ENCODE measurements around the gene WDR48. TPM values are rescaled to one million over a fixed set of nuclear protein-coding genes. Genes with fewer than 3 reads are reported as not detected.

Gene WDR48
- total RNA-seq, 1 experiment from 2014 or later = 34.1 TPM

- H3K4me3 Mint-ChIP-seq (ENCODE audit: low read depth, unreplicated experiment) = no peak overlapping the region
- DNase-seq = no peak
- peaks cover 11% of the 10 kb centered on the region for H3K36me3 Mint-ChIP-seq (ENCODE audit: insufficient read depth, unreplicated experiment)
- H3K27me3 Mint-ChIP-seq (ENCODE audit: unreplicated experiment) = no peaks in the 10 kb centered on the region
- no peak overlapping the region for H3K27ac Mint-ChIP-seq (ENCODE audit: unreplicated experiment)
- TF ChIP-seq, protein P1, sequence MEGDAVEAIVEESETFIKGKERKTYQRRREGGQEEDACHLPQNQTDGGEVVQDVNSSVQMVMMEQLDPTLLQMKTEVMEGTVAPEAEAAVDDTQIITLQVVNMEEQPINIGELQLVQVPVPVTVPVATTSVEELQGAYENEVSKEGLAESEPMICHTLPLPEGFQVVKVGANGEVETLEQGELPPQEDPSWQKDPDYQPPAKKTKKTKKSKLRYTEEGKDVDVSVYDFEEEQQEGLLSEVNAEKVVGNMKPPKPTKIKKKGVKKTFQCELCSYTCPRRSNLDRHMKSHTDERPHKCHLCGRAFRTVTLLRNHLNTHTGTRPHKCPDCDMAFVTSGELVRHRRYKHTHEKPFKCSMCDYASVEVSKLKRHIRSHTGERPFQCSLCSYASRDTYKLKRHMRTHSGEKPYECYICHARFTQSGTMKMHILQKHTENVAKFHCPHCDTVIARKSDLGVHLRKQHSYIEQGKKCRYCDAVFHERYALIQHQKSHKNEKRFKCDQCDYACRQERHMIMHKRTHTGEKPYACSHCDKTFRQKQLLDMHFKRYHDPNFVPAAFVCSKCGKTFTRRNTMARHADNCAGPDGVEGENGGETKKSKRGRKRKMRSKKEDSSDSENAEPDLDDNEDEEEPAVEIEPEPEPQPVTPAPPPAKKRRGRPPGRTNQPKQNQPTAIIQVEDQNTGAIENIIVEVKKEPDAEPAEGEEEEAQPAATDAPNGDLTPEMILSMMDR (IDR thresholded peaks at IDR 0.05; ENCODE audit: unreplicated experiment) = no peak
- BruUV-seq (replicated peaks) = no TSS peak
- peaks cover 12% of the 10 kb centered on the region for H3K4me1 Mint-ChIP-seq (ENCODE audit: low read depth, unreplicated experiment)
- no peaks in the 10 kb centered on the region for H3K9me3 Mint-ChIP-seq (ENCODE audit: low read depth, unreplicated experiment)
- CTCF ChIA-PET = no interaction called here
- intact Hi-C loops (cut with micrococcal nuclease; ENCODE audit: unreplicated experiment) = no loop called here
Observed at GRCh38 chr3:39112535-39112934, 60.7 kb downstream of the WDR48 start.

DNA sequence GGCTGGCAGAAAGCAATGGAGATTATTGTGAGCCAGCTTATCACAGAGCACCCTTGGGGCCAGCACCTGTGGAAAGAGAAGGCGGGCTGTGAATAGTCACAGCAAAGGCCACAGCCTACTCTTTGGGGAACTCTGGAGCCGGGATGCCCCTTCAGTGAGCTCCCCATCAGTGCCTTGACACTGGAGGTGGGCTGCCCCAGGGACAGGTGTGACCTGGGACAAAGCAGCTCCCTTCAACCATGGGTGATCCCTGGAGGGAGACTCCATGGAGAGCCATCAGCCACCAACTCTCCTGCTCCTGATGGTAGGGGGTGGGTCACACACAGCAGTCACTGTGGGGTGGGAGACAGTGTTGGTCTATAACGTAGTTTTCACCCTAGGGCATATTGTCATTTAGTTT is 61.5 kb downstream of the WDR48 start:
- TF ChIP-seq, protein P1 (IDR thresholded peaks at IDR 0.05; ENCODE audit: unreplicated experiment) = no peak
- no peaks in the 10 kb centered on the region for H3K27me3 Mint-ChIP-seq (ENCODE audit: unreplicated experiment)
- intact Hi-C loops (cut with micrococcal nuclease; ENCODE audit: unreplicated experiment) = no loop called here
- no peaks in the 10 kb centered on the region for H3K9me3 Mint-ChIP-seq (ENCODE audit: low read depth, unreplicated experiment)
- no peak for DNase-seq
- CTCF ChIA-PET = no interaction called here
- peaks cover 4% of the 10 kb centered on the region for H3K36me3 Mint-ChIP-seq (ENCODE audit: insufficient read depth, unreplicated experiment)
- no TSS peak for BruUV-seq (replicated peaks)
- H3K4me1 Mint-ChIP-seq (ENCODE audit: low read depth, unreplicated experiment) = peaks cover 8% of the 10 kb centered on the region
- no peak overlapping the region for H3K27ac Mint-ChIP-seq (ENCODE audit: unreplicated experiment)
- H3K4me3 Mint-ChIP-seq (ENCODE audit: low read depth, unreplicated experiment) = no peak overlapping the region

- no TSS peak for BruUV-seq (replicated peaks)
- Mint-ChIP-seq H3K9me3 (ENCODE audit: low read depth, unreplicated experiment) (no peaks in the 10 kb centered on the region), H3K27ac (ENCODE audit: unreplicated experiment) (no peak overlapping the region), H3K36me3 (ENCODE audit: insufficient read depth, unreplicated experiment) (no peaks in the 10 kb centered on the region), H3K4me1 (ENCODE audit: low read depth, unreplicated experiment) (no peaks in the 10 kb centered on the region), H3K27me3 (ENCODE audit: unreplicated experiment) (no peaks in the 10 kb centered on the region), H3K4me3 (ENCODE audit: low read depth, unreplicated experiment) (no peak overlapping the region)
- CTCF ChIA-PET = no interaction called here
- no peak for DNase-seq
- intact Hi-C loops (cut with micrococcal nuclease; ENCODE audit: unreplicated experiment) = no loop called here
- TF ChIP-seq, protein P1 (IDR thresholded peaks at IDR 0.05; ENCODE audit: unreplicated experiment) = no peak
Observed at GRCh38 chr3:39114456-39114855, 62.6 kb downstream of the WDR48 start.

- H3K4me1 Mint-ChIP-seq (ENCODE audit: low read depth, unreplicated experiment) = no peaks in the 10 kb centered on the region
- H3K27me3 Mint-ChIP-seq (ENCODE audit: unreplicated experiment) = no peaks in the 10 kb centered on the region
- TF ChIP-seq, protein P1 (IDR thresholded peaks at IDR 0.05; ENCODE audit: unreplicated experiment) = no peak
- no peaks in the 10 kb centered on the region for H3K9me3 Mint-ChIP-seq (ENCODE audit: low read depth, unreplicated experiment)
- H3K36me3 Mint-ChIP-seq (ENCODE audit: insufficient read depth, unreplicated experiment) = no peaks in the 10 kb centered on the region
- BruUV-seq (replicated peaks) = no TSS peak
- H3K4me3 Mint-ChIP-seq (ENCODE audit: low read depth, unreplicated experiment) = no peak overlapping the region
- DNase-seq = no peak
- H3K27ac Mint-ChIP-seq (ENCODE audit: unreplicated experiment) = no peak overlapping the region
- intact Hi-C loops (cut with micrococcal nuclease; ENCODE audit: unreplicated experiment) = no loop called here
- CTCF ChIA-PET = interaction anchor here (0.7 to 1.3 kb wide), 3 partner anchors 10 to 20 kb away, joined by 3 to 8 read pairs (median 4); no protein-coding TSS in a partner anchor
Observed at GRCh38 chr3:39115870-39116269, 64.1 kb downstream of the WDR48 start.

Data from Calu3 (cell line).